NT2/D1 (cell line): Measurements from ENCODE around the gene TTC21B.

Experiments used
- SUZ12 ChIP-seq: IDR thresholded peaks from 2 replicates; pipeline ENCODE4 v1.6.1; 2011; ENCODE audit not compliant: insufficient read length, insufficient read depth; ENCODE audit errors: extremely low read depth
- YY1 ChIP-seq: IDR thresholded peaks from 2 replicates; pipeline ENCODE4 v1.6.1; 2011; ENCODE audit not compliant: insufficient read length, insufficient read depth

DNA sequence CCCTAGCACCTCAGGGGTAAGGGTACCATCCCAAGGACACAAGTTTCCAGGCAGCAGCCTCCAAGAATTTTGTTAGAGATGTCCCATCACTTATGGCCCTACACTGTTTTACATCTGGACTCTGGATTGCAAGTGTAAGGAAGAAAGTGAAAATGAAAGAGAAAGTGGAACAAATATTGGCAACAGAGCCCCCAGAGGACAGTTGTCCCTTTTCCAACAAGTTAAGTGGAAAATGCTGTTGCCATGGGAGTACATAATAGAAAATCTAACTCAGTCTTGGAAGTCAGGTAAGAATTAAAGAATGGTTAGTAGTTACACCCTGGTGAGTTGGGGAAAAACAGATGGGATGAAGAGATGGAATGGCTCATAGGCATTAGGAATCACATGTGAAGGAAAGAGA lies 50.6 kb downstream of the TTC21B start:
- TF ChIP-seq YY1 (no peak), SUZ12 (no peak)
